Activated T-cell treated with anti-CD3 and anti-CD28 coated beads for 1 hour (primary cell): ENCODE data around the gene RNF113B.

ENCODE experiments used
- DNase-seq: peaks from one replicate; pipeline ENCODE4 v3.0.0-alpha.2; 2020; ENCODE audit warnings: low read depth

RNF113B gene

GRCh38 chr13:98141091-98141490 lies 36.0 kb downstream of the RNF113B start:
- DNase-seq = no peak

- DNase-seq = no peak
Observed at GRCh38 chr13:98134901-98135300, 42.2 kb downstream of the RNF113B start.

GRCh38 chr13:98133946-98134345 lies 43.1 kb downstream of the RNF113B start:
- no peak for DNase-seq

GRCh38 chr13:98129059-98129746 lies 47.9 kb downstream of the RNF113B start:
- DNase-seq = no peak
